ENCODE measurements around the gene LNP1.

DNA sequence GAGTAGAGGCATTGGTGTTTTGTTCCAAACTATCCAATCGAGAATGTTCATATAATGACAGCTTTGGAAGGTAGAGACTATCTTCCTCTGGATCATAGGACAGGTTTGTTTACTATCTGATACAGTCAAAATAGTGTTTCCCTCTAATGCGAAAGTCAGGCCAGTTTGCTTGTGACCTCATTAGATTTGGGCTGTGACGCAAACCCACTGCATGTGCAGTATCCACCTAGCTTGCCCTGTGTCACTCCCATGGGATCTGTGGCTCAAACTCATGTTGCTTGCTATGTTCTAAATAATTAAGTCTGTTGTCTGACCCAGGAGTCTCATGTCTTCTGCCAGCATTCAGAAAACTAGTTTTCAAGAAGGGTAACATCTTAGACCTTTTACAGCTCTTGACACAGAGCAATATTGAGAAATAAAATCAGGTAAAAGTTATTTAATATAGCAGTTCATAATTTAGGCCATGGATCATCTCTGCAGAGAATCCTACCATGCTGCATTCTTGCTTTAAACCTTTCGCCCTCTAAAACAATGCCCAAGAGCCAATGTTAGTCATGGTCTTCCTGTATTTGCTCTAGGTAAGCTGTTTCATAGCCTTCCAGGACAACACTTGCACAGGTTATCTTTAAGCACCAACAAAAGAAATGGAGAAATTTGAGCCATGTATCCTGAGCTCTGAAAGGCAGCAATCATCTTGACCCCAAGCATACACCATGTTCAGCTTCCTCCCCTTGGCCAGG, 40.4 kb upstream of the LNP1 start:
- TF ChIP-seq CTCF (IDR thresholded peaks at IDR 0.05) (no peak), POLR2A (IDR thresholded peaks at IDR 0.05) (no peak)

All from ovary (tissue), 3 donors.